Stimulated activated CD8-positive, alpha-beta memory T cell treated with anti-CD3 and anti-CD28 coated beads, Interleukin-4, amount 100 ng/mL, for 4 hours (primary cell): ENCODE data around the gene ACSL5.
"Not testable (repeated sequence)": the region's sequence is repeated elsewhere in the genome, so short reads cannot be mapped to it uniquely, and the experiment has no call there.

Source experiments
- DNase-seq, 2 donors: peaks; one replicate each; pipeline ENCODE4 v3.0.0-alpha.2; 2020; ENCODE audit warnings: low read depth in 2 of 2, low spot score in 1 of 2

Gene ACSL5

GRCh38 chr10:112461029-112461887, 87.3 kb downstream of the ACSL5 start:
- no peak for DNase-seq

DNA sequence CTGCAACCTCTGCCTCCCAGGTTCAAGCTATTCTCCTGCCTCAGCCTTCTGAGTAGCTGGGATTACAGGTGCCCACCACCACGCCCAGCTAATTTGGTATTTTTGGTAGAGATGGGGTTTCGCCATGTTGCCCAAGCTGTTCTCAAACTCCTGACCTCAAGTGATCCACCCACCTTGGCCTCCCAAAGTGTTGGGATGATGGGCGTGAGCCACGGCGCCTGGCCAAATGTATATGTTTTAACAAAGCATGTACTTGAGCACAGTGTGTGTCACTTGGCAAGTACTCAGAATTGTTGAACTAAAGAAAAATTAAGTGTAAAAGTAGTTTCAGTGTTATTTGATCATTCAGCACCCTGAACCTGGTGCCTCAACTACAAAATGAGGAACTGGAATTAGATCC, 90.2 kb downstream of the ACSL5 start:
- not testable (repeated sequence) for DNase-seq

- no peak for DNase-seq
Measured at GRCh38 chr10:112465299-112465883, 91.5 kb downstream of the ACSL5 start.

GRCh38 chr10:112466802-112467201, 92.9 kb downstream of the ACSL5 start:
- no peak for DNase-seq

DNA sequence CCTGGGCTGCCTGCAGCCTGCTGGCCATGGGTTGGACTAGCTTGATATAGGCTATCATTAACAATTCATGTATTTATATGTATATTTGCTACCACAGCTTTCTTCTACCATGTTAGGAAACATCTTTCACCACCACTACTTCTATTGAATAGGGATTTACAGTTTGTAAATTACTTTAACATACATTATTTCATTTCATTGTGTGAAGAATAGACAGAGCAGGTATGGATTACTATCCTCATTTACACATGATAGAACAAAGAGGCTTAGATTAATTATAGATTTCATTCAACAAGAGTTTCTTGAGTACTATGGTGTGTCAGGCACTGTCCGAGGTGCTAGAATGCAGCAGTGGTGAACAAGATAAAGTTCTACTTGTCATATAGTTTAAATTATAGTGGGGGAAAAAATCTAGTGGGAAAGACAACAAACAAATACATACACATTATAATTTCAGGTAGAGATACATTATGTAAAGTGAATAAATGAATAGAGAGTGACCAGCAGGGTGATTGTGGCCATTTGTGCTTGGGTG, 93.7 kb downstream of the ACSL5 start:
- no peak for DNase-seq

DNA sequence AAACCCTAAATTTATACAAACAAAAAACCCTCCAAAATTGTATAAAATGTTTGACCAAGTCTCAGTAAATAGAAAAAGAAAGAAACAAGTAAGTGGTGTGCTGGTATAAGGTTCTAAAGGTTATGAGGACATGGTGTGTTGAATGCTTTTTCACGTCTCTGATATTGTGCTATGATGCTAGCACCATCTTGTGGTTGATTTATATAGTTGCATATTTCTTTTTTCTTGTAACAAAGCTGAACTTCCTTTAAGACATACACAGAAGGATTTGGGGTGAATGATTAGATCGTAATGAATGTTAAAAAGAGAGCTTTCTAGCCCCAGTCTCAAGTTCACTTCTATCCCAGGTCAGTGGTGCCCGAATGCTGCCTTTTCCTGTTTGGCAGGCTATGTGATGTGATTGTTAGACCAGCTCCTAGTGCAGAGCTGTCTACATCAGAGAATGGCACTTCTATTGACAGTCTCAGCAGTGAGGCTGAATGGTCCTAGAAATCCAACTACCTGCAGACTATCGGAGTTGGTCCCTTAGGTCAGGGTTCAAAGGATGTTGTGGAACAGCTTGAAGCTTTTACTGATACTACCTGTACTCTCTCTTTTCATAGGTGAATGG, 98.1 kb downstream of the ACSL5 start:
- DNase-seq, result no peak

- no peak for DNase-seq
Measured at GRCh38 chr10:112475575-112476218, 101.8 kb downstream of the ACSL5 start.
